Astrocyte of the spinal cord (primary cell): ENCODE results near the gene XPNPEP3.

Experiments
- DNase-seq: peaks from one replicate; pipeline ENCODE4 v3.0.0; 2011; ENCODE audit warnings: low read depth, low spot score
- H3K4me3 ChIP-seq: 2 replicates; pipeline ENCODE4 v1.5.1; 2011; ENCODE audit warnings: low read depth, mild to moderate bottlenecking, low read length, moderate library complexity
- in situ Hi-C: cut with HindIII; loops from 2 replicates; pipeline ENCODE4 v1.10.0; 2017; ENCODE audit warnings: low sequenced_read_pairs
- TF ChIP-seq, protein P1 (sequence below): IDR thresholded peaks from 2 replicates; pipeline ENCODE4 v1.5.1; 2012; ENCODE audit warnings: low read depth, mild to moderate bottlenecking, low read length, inconsistent platforms

The XPNPEP3 gene

GRCh38 chr22:40856513-40857308 is at the start of gene XPNPEP3, which contains the start of gene ST13:
TSS of gene XPNPEP3 (plus strand) at chr22:40857148. CDS start at chr22:40857182, 34 bp downstream.
TSS of gene ST13 (minus strand) at chr22:40856639. CDS start at chr22:40856540, 99 bp downstream.
- in situ Hi-C loops = no loop called here

DNA sequence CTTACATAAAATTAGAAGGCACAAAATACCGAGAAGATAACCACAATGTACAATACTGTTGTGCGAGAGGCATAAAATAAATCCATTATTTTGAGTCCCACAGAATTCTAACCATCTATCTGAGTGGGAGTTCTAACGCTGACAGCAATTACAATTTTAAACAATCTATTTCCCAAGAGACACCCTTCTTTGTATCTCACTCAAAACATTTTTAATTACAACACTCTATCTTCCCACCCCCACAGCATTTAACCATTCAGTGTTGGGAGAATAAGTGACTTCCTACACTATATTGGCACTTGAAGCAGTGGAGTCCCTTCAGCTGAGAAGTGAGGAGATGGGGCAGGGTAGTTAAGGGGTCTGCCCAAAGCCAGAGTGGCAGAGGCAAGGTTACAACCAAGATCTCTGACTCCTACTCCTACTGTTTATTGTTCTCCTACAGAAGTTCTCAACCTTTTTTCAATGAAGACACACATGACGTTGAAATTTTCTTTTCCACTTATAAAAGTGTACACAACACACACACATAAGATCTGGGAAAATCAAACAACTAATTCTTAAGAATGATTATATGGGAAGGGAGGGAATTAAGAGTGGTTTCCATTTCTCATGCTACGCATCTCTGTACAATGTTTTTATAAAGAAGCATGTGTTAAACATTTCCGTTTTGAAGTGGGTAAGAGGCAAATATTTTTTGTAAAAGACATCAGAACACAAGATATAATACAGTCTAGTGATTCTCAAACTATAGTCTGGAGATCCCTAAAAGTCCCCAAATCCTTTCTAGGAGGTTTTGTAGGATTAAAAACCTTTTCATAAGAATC is 48.7 kb upstream of the XPNPEP3 start:
- in situ Hi-C loops = no loop called here
- no peak overlapping the region for H3K4me3 ChIP-seq
- DNase-seq = peak; percentile 13
- TF ChIP-seq, protein P1, sequence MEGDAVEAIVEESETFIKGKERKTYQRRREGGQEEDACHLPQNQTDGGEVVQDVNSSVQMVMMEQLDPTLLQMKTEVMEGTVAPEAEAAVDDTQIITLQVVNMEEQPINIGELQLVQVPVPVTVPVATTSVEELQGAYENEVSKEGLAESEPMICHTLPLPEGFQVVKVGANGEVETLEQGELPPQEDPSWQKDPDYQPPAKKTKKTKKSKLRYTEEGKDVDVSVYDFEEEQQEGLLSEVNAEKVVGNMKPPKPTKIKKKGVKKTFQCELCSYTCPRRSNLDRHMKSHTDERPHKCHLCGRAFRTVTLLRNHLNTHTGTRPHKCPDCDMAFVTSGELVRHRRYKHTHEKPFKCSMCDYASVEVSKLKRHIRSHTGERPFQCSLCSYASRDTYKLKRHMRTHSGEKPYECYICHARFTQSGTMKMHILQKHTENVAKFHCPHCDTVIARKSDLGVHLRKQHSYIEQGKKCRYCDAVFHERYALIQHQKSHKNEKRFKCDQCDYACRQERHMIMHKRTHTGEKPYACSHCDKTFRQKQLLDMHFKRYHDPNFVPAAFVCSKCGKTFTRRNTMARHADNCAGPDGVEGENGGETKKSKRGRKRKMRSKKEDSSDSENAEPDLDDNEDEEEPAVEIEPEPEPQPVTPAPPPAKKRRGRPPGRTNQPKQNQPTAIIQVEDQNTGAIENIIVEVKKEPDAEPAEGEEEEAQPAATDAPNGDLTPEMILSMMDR = no peak

More at GRCh38 chr22:40856513-40857308, at the start of gene XPNPEP3, which contains the start of gene ST13:
- H3K4me3 ChIP-seq = peak within 1 kb of the TSS; percentile 97
- peak; percentile 97 for DNase-seq
- TF ChIP-seq, protein P1 = peak; percentile 18

GRCh38 chr22:40813912-40814315 is 43.0 kb upstream of the XPNPEP3 start:
- no peak for DNase-seq
- H3K4me3 ChIP-seq = no peak overlapping the region
- TF ChIP-seq, protein P1 = no peak
- in situ Hi-C loops = no loop called here

DNA sequence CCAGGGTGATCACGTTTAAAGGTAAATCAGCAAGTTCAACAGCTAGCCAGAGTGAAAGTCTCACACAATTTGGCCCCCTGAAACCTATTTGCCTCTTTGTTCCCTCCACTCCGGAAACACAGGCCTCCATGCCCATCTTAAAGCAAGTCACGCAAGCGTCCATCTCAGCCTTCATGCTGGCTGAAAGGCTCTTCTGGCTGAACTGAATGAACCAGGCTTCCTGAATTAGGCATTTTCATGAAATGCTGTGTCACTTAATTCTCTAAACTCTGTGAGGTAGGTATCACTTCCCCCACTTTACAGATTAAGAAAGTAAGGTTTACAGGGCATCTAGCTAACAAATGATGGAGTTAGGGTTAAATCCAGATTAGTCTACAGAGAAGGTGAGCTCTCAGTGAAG is 39.2 kb upstream of the XPNPEP3 start:
- H3K4me3 ChIP-seq = no peak overlapping the region
- DNase-seq = no peak
- TF ChIP-seq, protein P1 = no peak
- in situ Hi-C loops = no loop called here

DNA sequence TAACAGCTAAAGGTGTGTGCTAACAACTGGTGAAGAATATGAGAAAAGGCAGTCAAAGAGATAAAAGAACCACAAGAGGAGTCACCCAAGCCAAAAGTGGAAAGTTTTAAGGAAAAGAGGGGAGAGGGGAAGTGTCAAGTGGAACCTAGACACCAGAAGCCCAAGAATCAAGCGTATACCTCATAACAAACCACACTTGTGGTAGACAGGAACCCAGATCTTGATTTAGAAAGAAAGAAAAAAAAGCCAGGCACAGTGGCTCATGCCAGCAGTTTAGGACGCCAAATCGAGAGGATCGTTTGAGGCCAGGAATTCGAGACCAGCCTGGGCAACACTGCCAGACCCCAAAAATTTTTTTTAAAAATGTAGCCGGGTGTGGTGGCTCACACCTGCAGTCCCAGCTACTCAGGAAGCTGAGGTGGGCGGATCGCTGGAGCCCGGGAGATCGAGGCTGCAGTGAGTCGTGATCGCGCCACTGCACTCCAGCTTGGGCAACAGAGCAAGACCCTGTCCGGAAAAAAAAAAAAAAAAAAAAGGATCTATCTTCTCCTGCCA is 38.7 kb upstream of the XPNPEP3 start:
- in situ Hi-C loops = no loop called here

More for the DNA sequence above, 38.7 kb upstream of the XPNPEP3 start:
- DNase-seq = no peak
- TF ChIP-seq, protein P1 = no peak
- peak overlapping the region; percentile 99 for H3K4me3 ChIP-seq
